NCI-H1105 treated with DMSO at 0.1 percent for 48 hours (cell line): ENCODE measurements around the gene KDM2A.

ENCODE experiments used
- DNase-seq: peaks from one replicate; lab custom pipeline; 2025; lab: John Stamatoyannopoulos, UW

Gene KDM2A

DNA sequence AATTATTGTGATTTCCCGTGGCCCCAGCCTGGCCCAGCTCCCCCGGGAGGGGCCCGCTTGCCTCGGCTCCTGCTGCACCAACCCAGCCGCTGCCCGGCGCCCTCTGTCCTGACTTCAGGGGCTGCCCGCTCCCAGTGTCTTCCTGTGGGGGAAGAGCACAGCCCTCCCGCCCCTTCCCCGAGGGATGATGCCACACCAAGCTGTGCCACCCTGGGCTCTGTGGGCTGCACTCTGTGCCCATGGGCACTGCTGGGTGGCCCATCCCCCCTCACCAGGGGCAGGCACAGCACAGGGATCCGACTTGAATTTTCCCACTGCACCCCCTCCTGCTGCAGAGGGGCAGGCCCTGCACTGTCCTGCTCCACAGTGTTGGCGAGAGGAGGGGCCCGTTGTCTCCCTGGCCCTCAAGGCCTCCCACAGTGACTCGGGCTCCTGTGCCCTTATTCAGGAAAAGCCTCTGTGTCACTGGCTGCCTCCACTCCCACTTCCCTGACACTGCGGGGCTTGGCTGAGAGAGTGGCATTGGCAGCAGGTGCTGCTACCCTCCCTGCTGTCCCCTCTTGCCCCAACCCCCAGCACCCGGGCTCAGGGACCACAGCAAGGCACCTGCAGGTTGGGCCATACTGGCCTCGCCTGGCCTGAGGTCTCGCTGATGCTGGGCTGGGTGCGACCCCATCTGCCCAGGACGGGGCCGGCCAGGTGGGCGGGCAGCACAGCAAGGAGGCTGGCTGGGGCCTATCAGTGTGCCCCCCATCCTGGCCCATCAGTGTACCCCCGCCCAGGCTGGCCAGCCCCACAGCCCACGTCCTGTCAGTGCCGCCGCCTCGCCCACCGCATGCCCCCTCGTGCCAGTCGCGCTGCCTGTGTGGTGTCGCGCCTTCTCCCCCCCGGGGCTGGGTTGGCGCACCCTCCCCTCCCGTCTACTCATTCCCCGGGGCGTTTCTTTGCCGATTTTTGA lies 166.8 kb downstream of the KDM2A start:
- DNase-seq: no peak

DNA sequence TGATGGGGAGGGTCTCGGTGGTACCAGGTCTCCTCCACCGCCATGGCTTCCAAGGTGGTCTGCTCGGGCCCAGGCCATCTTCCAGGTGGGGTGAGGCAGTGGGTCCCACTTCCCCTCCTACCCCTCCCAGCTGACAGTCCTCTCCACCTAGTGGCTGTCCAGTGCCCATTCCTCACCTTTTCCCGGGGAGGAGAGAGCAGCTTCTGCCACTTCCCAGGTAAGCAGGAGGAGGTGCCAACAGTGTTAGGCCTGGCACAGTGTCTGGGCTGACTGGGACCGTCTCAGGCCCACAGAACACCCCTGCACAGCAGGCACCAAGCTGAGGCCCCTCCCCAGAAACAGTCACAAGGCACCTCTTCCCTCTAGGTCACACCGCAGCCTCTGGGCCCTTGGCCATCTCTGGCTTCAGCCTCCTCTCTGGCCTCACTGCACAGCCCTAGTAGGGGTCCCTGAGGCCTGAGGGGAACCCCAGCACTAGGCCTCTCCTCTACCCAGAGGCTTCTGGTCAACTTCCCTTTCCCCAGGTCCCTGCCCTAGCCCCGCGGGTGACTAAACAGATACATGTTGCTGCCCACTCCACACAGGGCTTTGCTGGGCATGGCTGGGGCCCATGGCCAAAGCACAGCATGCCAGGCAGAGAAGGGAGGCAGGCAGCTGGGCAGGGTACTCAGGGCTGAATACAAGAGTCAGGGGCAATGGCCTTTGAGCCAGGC lies 167.7 kb downstream of the KDM2A start:
- no peak for DNase-seq

DNA sequence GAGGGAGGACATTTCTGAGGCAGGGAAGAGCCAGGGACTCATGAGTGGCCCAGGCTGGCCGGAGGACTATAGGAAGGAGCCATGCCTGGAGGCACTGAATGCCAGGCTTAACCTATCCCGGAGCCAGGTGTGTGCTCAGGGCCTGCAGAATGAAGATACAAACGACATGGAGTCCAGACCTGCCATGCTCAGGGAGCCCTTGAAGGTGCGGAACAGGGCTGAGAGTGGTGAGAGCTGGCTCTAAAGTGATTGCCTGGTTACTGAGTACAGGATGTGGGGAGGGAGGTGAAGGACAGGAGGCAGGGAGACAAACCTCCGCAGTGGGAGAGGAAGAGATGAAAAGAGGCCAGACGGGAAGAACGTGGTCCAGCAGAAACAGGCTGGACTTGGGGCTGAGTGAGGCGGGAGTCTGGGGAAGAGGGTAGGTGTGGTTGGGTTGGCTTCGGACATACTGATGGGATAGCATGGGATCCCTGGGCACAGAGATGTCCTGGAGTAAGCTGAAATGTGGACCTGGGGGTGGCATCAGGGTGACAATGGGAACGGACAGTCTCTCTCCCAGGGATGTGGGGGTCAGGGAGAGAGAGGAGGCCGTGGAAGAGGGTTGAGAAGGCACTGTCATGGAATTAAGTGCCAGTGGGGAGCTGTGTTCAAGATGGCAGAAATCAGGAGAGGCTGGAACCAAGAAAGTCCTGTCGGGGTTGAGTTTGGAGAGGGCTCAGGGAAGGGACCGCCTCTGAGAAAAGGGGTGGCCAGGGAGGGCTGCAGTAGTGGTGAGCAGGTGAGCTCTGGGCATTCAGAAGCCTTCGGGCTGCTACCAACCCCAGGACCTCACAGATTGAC lies 168.5 kb downstream of the KDM2A start:
- DNase-seq: no peak

DNA sequence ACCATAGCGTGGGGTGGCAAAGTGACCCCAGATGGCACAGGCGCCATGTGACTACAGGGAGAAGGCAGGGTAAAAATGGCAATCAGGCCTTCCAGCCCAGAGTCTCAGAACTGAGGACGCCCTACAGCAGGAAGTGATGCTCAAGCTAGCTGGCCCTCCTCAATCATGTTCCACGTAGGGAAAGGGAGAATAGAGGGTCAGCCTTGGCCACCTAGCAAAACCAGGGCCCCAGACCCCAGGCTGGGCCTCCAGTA lies 169.1 kb downstream of the KDM2A start:
- no peak for DNase-seq

DNA sequence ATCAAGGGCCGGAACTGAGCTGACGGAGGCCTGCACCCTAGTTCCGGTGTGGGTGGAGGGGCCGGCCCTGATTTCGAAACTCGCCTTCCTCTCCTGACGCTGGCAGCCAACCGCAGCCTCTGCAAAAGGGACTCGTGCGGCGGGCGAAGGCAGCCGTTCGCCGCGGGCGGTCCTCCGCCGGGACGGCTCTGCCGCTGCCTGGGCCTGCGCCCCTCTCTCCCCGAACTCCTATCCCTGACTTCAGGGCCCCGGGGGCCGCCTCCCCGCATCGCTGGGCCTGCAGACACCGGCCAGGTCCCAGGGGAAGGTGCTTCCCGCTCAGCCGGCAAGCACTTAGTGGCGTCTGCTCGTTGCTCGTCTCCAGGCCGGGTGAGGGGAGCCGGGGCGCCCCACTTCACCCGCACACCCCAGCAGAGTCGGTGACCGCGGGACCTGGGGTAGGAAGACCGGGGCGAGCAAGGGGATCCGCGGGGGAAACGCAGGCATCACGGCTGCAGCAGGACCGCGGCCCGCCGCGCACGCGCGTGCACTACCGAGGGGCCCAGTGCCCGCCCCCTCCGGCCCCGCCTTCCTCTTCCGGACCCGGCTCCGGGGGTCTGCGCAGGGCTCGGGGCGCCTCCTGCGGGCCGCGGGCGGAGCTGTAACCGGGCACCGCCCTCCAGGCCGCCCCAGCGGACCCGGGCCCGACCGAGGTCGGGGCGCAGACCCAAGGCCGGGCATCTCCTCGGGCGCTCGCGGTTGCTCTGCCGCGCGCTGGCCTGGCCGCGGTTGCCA lies 169.6 kb downstream of the KDM2A start:
- peak; percentile 84 for DNase-seq

DNA sequence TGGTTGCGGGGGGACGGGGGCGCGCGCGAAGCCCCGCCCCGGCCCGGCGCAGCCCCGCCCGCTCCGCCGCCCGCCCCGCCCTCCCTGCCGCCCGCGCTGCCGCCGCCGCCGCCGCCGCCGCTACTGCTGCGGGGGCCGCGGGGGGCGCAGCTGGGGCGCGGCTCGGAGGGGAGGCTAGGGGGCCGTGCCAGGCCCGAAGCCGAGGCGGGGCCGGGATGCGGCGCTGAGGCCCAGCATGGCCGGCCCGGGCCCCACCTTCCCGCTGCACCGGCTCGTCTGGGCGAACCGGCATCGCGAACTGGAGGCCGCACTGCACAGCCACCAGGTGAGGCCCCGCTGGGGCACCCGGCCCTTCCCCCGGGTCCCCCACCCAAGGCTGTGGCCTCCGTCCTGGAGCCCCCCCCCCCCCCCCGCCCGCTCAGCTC lies 170.2 kb downstream of the KDM2A start, which contains the start of gene ANKRD13D:
TSS of gene ANKRD13D (plus strand) at position 78 of the 425 bp plus-strand sequence. CDS start at position 236, 158 bp downstream.
- no peak for DNase-seq

DNA sequence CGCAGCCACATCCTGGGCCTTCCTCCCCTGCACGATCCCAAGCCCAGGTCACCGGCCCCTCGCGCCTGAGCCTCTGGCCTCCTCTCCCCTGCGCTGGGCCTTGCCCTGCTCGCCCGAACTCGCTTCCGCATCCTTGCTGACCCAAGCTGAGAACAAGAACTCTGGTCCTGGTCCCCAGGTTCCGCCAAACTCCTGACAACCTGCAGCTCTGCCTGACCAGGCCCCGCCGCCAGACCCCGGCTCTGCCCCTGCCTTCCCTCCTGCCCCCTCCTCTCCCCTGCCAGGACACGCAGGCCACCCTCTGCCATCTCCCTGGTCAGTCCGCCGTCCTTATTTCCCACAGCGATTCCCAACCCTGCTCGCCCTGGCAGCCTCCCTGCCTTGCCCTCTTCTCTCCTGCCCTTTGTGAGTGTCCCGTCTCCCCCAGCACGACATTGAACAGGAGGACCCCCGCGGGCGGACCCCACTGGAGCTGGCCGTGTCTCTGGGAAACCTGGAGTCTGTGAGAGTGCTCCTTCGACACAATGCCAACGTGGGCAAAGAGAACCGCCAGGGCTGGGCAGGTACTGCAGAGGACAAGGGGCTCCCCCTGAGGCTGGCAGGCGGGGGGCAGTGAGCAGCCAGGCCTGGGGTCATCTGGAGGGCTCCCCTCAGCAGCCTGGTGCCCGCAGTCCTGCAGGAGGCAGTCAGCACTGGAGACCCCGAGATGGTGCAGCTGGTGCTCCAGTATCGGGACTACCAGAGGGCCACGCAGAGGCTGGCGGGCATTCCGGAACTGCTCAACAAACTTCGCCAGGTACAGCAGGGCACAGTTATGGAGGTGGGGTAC lies 170.8 kb downstream of the KDM2A start:
- no peak for DNase-seq

DNA sequence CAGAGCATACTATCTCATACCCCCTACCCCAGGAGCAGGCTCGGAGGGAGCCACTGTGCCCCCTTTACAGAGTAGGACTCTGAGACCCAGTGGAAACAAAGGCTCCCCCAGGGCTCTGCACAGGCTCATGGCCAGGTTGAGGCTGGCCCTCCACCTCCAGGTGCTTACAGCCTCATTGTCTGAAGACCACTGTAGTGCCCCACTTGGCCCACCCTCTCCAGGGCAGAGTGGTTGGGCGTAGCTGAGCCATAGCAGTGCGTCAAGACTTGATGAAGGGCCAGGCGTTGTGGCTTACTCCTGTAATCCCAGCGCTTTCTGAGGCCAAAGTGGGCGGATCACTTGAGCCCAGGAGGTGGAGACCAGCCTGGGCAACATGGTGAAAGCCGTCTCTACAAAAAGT lies 171.7 kb downstream of the KDM2A start:
- no peak for DNase-seq

DNA sequence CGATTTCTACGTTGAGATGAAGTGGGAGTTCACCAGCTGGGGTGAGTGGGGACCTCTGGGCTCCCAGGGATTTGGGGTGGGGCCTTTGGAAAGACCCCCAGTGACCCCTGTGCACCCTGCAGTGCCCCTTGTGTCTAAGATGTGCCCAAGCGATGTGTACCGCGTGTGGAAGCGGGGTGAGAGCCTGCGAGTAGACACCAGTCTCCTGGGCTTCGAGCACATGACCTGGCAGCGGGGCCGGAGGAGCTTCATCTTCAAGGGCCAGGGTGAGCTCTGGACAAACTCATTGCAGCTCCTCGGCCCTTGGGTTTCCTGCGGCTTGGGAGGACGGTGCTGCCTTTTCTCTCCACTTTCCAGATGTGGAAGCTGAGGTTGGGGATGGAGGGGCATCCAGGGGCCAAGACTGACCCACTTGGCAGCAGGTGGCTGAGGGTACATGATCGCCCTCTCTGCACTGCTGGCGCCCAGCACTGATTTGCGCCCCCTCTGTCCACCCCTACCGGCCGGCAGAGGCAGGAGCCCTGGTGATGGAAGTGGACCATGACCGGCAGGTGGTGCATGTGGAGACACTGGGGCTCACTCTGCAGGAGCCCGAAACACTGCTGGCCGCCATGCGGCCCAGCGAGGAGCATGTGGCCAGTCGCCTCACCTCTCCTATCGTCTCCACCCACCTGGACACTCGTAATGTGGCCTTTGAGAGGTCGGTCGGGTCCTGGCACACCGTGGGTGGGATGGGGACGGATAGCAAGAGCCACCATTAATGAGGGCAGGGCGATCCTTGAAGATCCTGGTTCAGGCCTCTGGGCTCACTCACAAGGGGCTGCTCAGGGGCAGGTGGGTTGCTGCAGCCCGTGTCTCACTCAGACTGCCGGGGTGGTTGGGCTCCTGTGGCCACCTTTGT lies 172.7 kb downstream of the KDM2A start:
- DNase-seq: no peak

DNA sequence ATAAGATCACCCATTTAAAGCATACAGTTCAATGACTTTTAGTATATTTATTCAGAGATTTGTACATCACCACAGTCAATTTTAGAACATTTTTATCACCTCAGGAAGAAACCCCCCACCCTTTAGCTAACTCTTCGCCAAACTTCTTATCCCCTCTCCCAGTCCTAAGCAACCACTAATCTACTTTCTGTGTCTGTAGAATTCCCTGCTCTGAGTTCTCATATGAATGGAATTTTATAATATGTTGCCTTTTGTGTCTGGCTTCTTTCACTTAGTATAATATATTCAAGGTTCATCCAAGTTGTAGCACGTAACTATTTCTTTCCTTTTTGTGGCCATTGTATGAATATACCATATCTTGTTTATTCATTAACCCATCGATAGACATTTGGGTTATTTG lies 173.6 kb downstream of the KDM2A start:
- no peak for DNase-seq

DNA sequence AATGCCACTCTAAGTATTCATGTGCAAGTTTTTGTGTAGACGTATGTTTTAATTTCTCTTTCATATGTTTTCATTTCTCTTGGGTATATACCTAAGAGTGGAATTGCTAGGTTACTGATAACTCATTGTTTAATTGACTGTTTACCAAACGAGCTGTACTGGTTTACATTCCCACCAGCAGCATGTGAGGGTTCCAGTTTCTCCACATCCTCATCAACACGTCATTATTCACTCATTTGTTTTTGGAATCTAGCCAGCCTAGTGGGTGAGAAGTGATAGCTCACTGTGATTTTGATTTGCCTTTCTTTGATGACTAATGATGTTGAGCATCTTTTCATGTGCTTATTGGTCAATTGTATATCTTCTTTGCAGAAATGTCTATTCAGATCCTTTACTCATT lies 174.0 kb downstream of the KDM2A start:
- no peak for DNase-seq

DNA sequence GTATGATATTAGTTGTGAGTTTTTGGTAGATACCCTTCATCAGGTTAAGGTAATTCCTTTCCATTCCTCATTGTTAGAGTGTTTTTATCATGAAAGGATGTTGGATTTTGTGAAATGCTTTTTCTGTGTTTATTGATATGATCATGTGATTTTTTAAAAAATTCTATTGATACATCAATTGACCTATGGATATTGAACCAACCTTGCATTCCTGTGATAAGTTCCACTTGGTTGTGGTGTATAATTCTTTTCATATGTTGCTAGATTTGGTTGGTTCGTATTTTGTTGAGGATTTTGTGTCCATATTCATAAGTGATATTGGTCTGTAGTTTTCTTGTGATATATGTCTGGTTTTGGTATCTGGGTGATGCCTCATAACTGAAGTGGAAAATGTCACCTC lies 176.8 kb downstream of the KDM2A start:
- DNase-seq: no peak

DNA sequence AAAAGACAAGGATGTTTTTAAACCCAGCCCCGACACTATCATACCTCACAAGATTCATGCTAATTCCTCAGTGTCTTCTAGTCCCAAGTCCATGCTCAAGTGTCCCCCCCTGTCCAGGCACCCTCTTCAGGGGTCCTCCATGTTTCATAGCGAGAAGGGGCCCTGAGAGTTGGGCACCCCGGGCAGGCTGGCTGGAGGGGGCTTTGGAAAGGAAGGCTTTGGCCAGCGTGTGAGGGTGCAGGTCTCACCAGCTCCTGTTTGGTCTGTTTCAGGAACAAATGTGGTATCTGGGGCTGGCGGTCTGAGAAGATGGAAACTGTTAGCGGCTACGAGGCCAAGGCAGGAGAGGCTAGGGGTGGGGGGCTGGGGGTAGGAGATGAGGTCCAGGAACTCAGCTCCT lies 179.7 kb downstream of the KDM2A start:
- no peak for DNase-seq

DNA sequence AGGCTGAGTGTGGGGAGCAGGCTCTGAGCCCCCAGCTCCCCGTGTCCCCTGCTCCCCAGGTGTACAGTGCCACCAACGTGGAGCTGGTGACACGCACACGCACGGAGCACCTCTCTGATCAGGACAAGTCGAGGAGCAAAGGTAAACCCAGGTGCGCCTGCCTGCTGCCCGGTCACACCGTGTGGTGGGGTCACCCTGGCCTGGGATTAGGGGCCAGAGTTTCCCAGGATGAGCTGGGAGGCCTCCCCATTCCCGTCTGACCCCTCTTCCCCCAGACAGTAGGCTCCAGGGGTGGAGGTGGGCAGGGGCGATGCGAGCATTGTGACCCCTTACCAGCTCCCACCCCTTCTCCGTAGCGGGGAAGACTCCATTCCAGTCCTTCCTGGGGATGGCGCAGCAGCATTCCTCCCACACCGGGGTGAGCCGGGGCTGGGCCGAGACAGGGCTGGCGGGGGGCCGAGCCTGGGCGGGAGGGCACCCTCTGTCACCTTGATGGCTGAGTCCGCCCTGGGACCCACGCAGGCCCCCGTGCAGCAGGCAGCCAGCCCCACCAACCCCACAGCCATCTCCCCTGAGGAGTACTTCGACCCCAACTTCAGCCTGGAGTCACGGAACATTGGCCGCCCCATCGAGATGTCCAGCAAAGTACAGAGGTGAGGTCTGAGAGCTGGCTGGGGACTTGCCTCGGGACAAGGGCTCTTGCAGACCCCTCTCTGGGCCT lies 180.6 kb downstream of the KDM2A start:
- DNase-seq: no peak

DNA sequence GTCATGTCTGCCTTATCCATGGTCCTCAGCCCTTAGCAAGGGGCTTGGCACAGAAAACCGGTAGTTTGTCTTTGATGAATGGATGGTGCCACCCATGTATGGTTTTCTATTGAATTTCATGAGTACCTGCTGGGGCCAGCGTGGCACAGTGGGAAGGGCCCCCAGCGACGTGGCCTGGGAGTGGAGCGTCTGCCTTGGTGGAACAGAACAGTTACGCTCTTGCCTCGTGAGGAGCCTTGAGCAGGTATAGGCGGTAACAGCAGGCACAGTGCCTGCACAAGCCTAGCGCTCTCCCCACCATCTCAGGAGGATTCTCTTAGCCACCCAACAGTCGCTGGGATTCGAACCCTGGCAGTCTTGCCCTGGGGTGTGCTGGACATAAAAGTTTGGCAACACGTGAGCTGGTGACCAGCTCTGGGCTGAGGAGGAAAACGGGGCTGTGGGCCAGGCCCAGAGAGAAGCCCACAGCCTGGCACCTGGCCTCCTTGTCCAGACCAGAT lies 181.2 kb downstream of the KDM2A start:
- DNase-seq: no peak

DNA sequence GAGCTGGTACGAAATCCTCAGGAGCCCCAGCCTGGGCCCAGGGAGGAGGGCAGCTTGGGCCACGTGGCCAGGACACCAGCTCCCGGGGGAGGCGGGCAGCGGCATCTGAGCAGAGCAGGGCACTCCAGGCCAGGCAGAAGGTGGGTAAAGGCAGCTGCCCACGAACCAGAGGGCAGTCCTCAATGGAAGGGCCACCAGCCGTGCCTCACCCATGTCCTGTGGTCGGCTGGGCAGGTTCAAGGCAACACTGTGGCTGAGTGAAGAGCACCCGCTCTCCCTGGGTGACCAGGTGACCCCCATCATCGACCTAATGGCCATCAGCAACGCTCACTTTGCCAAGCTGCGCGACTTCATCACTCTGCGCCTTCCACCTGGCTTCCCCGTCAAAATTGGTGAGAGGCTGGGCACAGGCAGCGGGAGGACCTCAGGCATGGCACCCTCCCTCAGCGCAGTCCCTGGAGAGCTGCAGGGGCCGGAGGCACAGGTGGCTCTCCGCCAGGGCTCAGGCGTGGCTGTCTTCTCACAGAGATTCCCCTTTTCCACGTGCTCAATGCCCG lies 181.8 kb downstream of the KDM2A start:
- DNase-seq: no peak

DNA sequence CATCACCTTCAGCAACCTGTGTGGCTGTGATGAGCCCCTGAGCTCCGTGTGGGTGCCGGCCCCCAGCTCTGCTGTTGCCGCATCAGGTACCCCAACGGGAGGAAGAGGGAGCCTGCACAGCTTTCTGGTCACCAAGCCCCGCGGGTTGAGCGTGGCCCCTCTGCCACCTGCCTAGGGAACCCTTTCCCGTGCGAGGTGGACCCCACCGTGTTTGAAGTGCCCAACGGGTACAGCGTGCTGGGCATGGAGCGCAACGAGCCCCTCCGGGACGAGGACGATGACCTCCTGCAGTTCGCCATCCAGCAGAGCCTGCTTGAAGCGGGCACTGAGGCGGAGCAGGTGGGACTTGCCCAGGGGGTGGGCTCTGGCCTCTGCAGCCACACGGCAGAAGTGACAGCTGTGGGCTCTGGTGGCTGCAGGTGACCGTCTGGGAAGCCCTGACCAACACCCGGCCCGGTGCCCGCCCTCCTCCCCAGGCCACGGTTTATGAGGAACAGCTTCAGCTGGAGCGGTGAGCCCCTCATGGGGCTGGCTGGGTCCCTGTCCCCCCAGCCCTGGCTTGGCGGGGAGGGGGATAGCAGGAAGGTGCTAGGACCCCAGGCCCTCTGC lies 182.4 kb downstream of the KDM2A start:
- DNase-seq: no peak

DNA sequence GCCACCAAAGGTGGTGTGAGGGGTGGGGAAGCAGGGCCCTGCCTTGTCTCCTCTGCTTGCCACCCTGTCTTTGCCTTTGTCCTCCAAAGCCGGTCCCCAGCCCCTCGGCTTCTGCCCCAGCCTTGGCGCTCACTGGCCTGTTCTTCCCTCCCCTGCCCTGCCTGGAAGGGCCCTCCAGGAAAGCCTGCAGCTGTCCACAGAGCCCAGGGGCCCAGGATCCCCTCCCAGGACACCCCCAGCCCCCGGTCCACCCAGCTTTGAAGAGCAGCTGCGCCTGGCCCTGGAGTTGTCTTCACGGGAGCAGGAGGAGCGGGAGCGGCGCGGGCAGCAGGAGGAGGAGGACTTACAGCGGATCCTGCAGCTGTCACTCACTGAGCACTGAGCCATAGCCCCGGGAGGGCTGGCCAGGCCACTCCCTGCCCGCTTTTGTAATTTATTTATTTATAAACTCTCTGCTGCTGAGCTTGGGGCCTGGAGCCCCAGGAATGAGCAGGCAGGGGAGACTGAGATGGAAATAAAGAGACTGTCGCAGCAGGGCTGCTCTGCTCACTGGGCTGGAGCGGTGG lies 183.0 kb downstream of the KDM2A start:
- DNase-seq: peak; percentile 42
